KMS-11 (cell line): ENCODE data around the gene TRIM24.
A peak's percentile ranks its signal among the peaks of the same experiment; 100 is the strongest.

ENCODE experiments used
- H2AFZ ChIP-seq: fragments of 200-600 bp; sonication (generic); 2 replicates; pipeline ENCODE4 v1.6.1; 2016; ENCODE audit warnings: antibody characterized with exemption, mixed run types, low read depth
- H3K27ac ChIP-seq: fragments of 200-600 bp; sonication (generic); 2 replicates; pipeline ENCODE4 v1.6.1; 2016; ENCODE audit warnings: mild to moderate bottlenecking, mixed run types
- H3K27me3 ChIP-seq: fragments of 200-600 bp; sonication (generic); 2 replicates; pipeline ENCODE4 v1.6.1; 2017; ENCODE audit warnings: mild to moderate bottlenecking, low read depth, mixed run types, moderate library complexity; ENCODE audit not compliant: insufficient read depth
- H3K36me3 ChIP-seq: fragments of 200-600 bp; sonication (generic); 2 replicates; pipeline ENCODE4 v1.6.1; 2017; ENCODE audit warnings: mild to moderate bottlenecking, mixed run types; ENCODE audit not compliant: insufficient read depth
- H3K4me1 ChIP-seq: fragments of 200-600 bp; sonication (generic); 2 replicates; pipeline ENCODE4 v1.6.1; 2016; ENCODE audit warnings: mild to moderate bottlenecking, low read depth, mixed run types; ENCODE audit not compliant: poor library complexity, severe bottlenecking
- H3K4me2 ChIP-seq: fragments of 200-600 bp; sonication (generic); 2 replicates; pipeline ENCODE4 v1.7.0; 2016; ENCODE audit warnings: mild to moderate bottlenecking, mixed run types
- H3K4me3 ChIP-seq: fragments of 200-600 bp; sonication (generic); IDR thresholded peaks from 2 replicates; pipeline ENCODE4 v1.6.1; 2017; ENCODE audit warnings: low read depth, low read length, mixed read lengths; ENCODE audit not compliant: insufficient read depth
- H3K79me2 ChIP-seq: fragments of 200-600 bp; sonication (generic); 2 replicates; pipeline ENCODE4 v1.6.1; 2016; ENCODE audit warnings: low read depth, mixed run types; ENCODE audit not compliant: insufficient read depth
- H3K9ac ChIP-seq: fragments of 200-600 bp; sonication (generic); 2 replicates; pipeline ENCODE4 v1.6.1; 2016; ENCODE audit warnings: mild to moderate bottlenecking, mixed run types
- H4K20me1 ChIP-seq: fragments of 200-600 bp; sonication (generic); 2 replicates; pipeline ENCODE4 v1.6.1; 2016; ENCODE audit warnings: mild to moderate bottlenecking, mixed run types; ENCODE audit not compliant: insufficient read depth
- CTCF ChIP-seq: fragments of 200-600 bp; sonication (generic); conservative IDR thresholded peaks from 2 replicates; pipeline ENCODE4 v1.6.1; 2017; ENCODE audit warnings: low read depth, mild to moderate bottlenecking, antibody characterized with exemption, low read length, moderate library complexity, mixed read lengths

The TRIM24 gene

DNA sequence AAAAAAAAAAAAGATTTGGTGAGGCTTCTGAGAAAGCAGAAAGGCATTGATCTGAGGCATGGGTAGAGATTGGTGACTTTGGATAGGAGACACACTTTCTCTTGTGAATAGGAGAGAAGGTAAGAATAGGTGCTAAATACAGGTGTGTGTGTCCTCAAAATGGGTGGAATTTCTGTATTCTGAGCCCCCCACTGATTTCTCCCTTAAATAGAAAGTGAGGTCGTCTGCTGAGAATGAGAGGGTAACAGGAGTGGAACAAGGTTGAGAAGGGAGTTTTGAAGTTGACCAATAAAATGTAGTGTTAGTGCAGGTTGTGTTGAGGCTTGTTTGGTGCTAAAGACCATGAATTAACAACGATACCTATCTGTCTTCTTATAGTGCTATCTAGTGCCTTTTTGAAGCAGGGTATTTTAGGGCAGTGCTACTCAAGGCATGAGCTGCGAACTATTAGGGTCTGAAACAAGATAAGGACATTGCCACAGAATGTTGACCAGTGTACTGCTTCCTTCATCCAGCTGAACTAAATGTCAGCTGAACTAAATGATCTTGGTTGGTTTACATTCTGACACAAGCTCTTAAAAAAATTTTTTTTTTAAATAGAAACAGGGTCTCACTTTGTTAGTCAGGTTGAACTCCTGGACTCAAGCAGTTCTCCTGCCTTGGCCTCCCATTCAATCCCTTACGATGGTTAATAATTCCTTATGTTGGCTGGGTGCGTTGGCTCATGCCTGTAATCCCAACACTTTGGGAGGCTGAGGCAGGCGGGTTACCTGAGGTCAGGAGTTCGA, 12.4 kb downstream of the TRIM24 start:
- H3K27ac ChIP-seq = no peak overlapping the region
- H2AFZ ChIP-seq = no peak overlapping the region
- peaks cover 33% of the 10 kb centered on the region for H3K4me1 ChIP-seq
- no peak for TF ChIP-seq CTCF
- H3K36me3 ChIP-seq = no peaks in the 10 kb centered on the region
- no peak overlapping the region for H3K4me2 ChIP-seq
- H4K20me1 ChIP-seq = 0 out of 2 replicates have a peak, but pooled peaks cover 6% of the 10 kb centered on the region
- H3K9ac ChIP-seq = no peak overlapping the region
- H3K27me3 ChIP-seq = no peaks in the 10 kb centered on the region
- no peak overlapping the region for H3K4me3 ChIP-seq
- peaks cover 98% of the 10 kb centered on the region for H3K79me2 ChIP-seq

DNA sequence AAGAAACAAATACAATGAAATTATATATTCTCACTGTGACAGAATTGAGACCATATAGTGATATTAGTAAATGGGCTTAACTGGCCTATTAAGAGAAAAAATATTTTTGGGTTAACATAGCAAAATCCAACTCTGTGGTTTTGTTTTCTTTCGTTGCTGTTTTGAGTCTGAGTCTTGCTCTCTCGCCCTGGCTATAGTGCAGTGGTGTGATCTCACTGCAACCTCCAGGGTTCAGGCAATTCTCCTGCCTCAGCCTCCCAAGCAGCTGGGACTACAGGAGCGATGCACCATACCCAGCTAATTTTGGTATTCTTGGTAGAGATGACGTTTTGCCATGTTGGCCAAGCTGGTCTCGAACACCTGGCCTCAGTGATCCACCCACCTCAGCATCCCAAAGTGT, 15.3 kb downstream of the TRIM24 start:
- Histone ChIP-seq H3K27ac (no peak overlapping the region), H3K4me3 (no peak overlapping the region), H2AFZ (no peak overlapping the region), H3K4me1 (peaks cover 59% of the 10 kb centered on the region), H3K79me2 (peaks cover 94% of the 10 kb centered on the region), H3K9ac (no peak overlapping the region), H4K20me1 (peaks cover 17% of the 10 kb centered on the region), H3K36me3 (no peaks in the 10 kb centered on the region), H3K4me2 (no peak overlapping the region), H3K27me3 (no peaks in the 10 kb centered on the region)
- TF ChIP-seq CTCF = no peak

- Histone ChIP-seq H3K4me2 (peak overlapping the region; percentile 78), H3K79me2 (peaks cover 96% of the 10 kb centered on the region)
These were observed 17.1 kb downstream of the TRIM24 start for GRCh38 chr7:138477081-138477578.

GRCh38 chr7:138477581-138477980, 17.5 kb downstream of the TRIM24 start:
- Histone ChIP-seq H3K27me3 (no peaks in the 10 kb centered on the region), H3K36me3 (no peaks in the 10 kb centered on the region), H3K9ac (no peak overlapping the region), H4K20me1 (peaks cover 20% of the 10 kb centered on the region), H2AFZ (no peak overlapping the region), H3K4me2 (peak overlapping the region; percentile 78), H3K4me1 (peaks cover 61% of the 10 kb centered on the region), H3K79me2 (peaks cover 96% of the 10 kb centered on the region), H3K27ac (peak overlapping the region; percentile 53; the same call in 1 of the 2 replicates), H3K4me3 (no peak overlapping the region)
- no peak for TF ChIP-seq CTCF

More at GRCh38 chr7:138477081-138477578, 17.1 kb downstream of the TRIM24 start:
- peaks cover 20% of the 10 kb centered on the region for H4K20me1 ChIP-seq
- H3K4me3 ChIP-seq = no peak overlapping the region
- H3K27me3 ChIP-seq = no peaks in the 10 kb centered on the region
- peaks cover 58% of the 10 kb centered on the region for H3K4me1 ChIP-seq
- TF ChIP-seq CTCF = no peak
- H3K27ac ChIP-seq = peak overlapping the region; percentile 53; the same call in 1 of the 2 replicates
- H3K36me3 ChIP-seq = no peaks in the 10 kb centered on the region
- no peak overlapping the region for H3K9ac ChIP-seq
- H2AFZ ChIP-seq = no peak overlapping the region
